ENCODE measurements around the gene ARAP3. TPM values are rescaled to one million over a fixed set of nuclear protein-coding genes. Genes with fewer than 3 reads are reported as not detected.

Gene ARAP3
- polyA plus RNA-seq, 3 donors, result 1.2 to 18.2 (median 2.2) TPM

GRCh38 chr5:141623611-141624010 lies 58.4 kb downstream of the ARAP3 start:
- peaks cover 37% of the 10 kb centered on the region for H3K4me1 Mint-ChIP-seq
- Histone ChIP-seq H2AFZ (ENCODE audit: insufficient read depth, low read depth, low read length, poor library complexity, severe bottlenecking) (peak overlapping the region; percentile 67), H3K36me3 (replicated peaks in 1 of 2; ENCODE audit: control insufficient read depth in 1 of 2, insufficient read depth in 2 of 2, low read length in 2 of 2) (peaks cover 60 to 66% of the 10 kb centered on the region in 2 donors), H3K79me2 (ENCODE audit: insufficient read depth, low read length) (peaks cover 25% of the 10 kb centered on the region), H3K9me3 (replicated peaks in 1 of 2; ENCODE audit: control insufficient read depth in 1 of 2, insufficient read depth in 1 of 2, low read length in 2 of 2) (no peaks in the 10 kb centered on the region), H3K4me2 (replicated peaks; ENCODE audit: extremely low read depth, low read length, poor library complexity, severe bottlenecking) (peak overlapping the region; percentile 64), H3K4me1 (ENCODE audit: control insufficient read depth in 1 of 2, insufficient read depth in 2 of 2, low read length in 2 of 2) (peaks cover 25 to 32% of the 10 kb centered on the region in 2 donors), H3K9ac (ENCODE audit: insufficient read depth, low read length, poor library complexity, severe bottlenecking) (peak overlapping the region; percentile 39), H3K27ac (ENCODE audit: low read depth in 1 of 2, low read length in 2 of 2) (peak overlapping the region; percentile 82 to 87), H3K4me3 (replicated peaks in 1 of 3; ENCODE audit: low read depth in 2 of 3, low read length in 3 of 3) (peak overlapping the region in 1 of 3 experiments; percentile 43), H4K20me1 (ENCODE audit: insufficient read depth, low read length) (no peaks in the 10 kb centered on the region), H3K27me3 (ENCODE audit: control insufficient read depth in 2 of 2, insufficient read depth in 2 of 2, low read length in 2 of 2) (no peaks in the 10 kb centered on the region)
- DNase-seq, result no peak
- peaks cover 0 to 2% (median 0%) of the 10 kb centered on the region in 3 donors for H3K27me3 Mint-ChIP-seq (ENCODE audit: low read depth in 3 of 3)
- H3K4me3 Mint-ChIP-seq, result peak overlapping the region in 1 of 2 donors; percentile 62
- WGBS (ENCODE audit: insufficient coverage), result 13% methylated on average over 4 of the region's 5 CpGs
- intact Hi-C loops (cut with micrococcal nuclease), result no loop called here
- no peak for TF ChIP-seq CTCF (IDR thresholded peaks at IDR 0.05)
- H3K27ac Mint-ChIP-seq, result peak overlapping the region; percentile 82 to 93 (median 89)
- peaks cover 61 to 80% of the 10 kb centered on the region in 2 donors for H3K36me3 Mint-ChIP-seq
- no peaks in the 10 kb centered on the region for H3K9me3 Mint-ChIP-seq

- Histone ChIP-seq H3K4me2 (replicated peaks; ENCODE audit: extremely low read depth, low read length, poor library complexity, severe bottlenecking) (peak overlapping the region; percentile 64), H3K79me2 (ENCODE audit: insufficient read depth, low read length) (peaks cover 30% of the 10 kb centered on the region), H3K27ac (ENCODE audit: low read depth in 1 of 2, low read length in 2 of 2) (peak overlapping the region; percentile 82 to 87), H4K20me1 (ENCODE audit: insufficient read depth, low read length) (no peaks in the 10 kb centered on the region), H3K36me3 (replicated peaks in 1 of 2; ENCODE audit: control insufficient read depth in 1 of 2, insufficient read depth in 2 of 2, low read length in 2 of 2) (peaks cover 56 to 62% of the 10 kb centered on the region in 2 donors), H3K9me3 (replicated peaks in 1 of 2; ENCODE audit: control insufficient read depth in 1 of 2, insufficient read depth in 1 of 2, low read length in 2 of 2) (no peaks in the 10 kb centered on the region), H2AFZ (ENCODE audit: insufficient read depth, low read depth, low read length, poor library complexity, severe bottlenecking) (peak overlapping the region; percentile 67), H3K4me1 (ENCODE audit: control insufficient read depth in 1 of 2, insufficient read depth in 2 of 2, low read length in 2 of 2) (peaks cover 25 to 32% of the 10 kb centered on the region in 2 donors), H3K27me3 (ENCODE audit: control insufficient read depth in 2 of 2, insufficient read depth in 2 of 2, low read length in 2 of 2) (no peaks in the 10 kb centered on the region), H3K4me3 (replicated peaks in 1 of 3; ENCODE audit: low read depth in 2 of 3, low read length in 3 of 3) (peak overlapping the region in 1 of 3 experiments; percentile 43), H3K9ac (ENCODE audit: insufficient read depth, low read length, poor library complexity, severe bottlenecking) (peak overlapping the region; percentile 39)
- peak overlapping the region in 1 of 2 donors; percentile 62 for H3K4me3 Mint-ChIP-seq
- peaks cover 0 to 2% (median under 1%) of the 10 kb centered on the region in 3 donors for H3K27me3 Mint-ChIP-seq (ENCODE audit: low read depth in 3 of 3)
- H3K4me1 Mint-ChIP-seq, result peaks cover 37% of the 10 kb centered on the region
- peaks cover 57 to 76% of the 10 kb centered on the region in 2 donors for H3K36me3 Mint-ChIP-seq
- DNase-seq, result peak; percentile 82 to 90 (median 84)
- peak overlapping the region; percentile 82 to 93 (median 90) for H3K27ac Mint-ChIP-seq
- peaks cover 0 to 2% (median 0%) of the 10 kb centered on the region in 7 donors for H3K9me3 Mint-ChIP-seq
- no peak for TF ChIP-seq CTCF (IDR thresholded peaks at IDR 0.05)
- intact Hi-C loops (cut with micrococcal nuclease), result no loop called here
These were observed 58.8 kb downstream of the ARAP3 start for GRCh38 chr5:141623186-141623585.
